Keratinocyte (primary cell): ENCODE measurements around the gene SLC43A1.
A peak's percentile ranks its signal among the peaks of the same experiment; 100 is the strongest.

Experiments used
- EZH2 ChIP-seq: IDR thresholded peaks from one replicate; pipeline ENCODE4 v1.6.1; 2012; ENCODE audit warnings: inconsistent platforms, mild to moderate bottlenecking, low read length, moderate library complexity
- TF ChIP-seq, protein P1 (sequence below), 3 experiments: IDR thresholded peaks in 1 of 3; conservative IDR thresholded peaks in 1 of 3; optimal IDR thresholded peaks in 1 of 3; 2 replicates in 2 of 3; 3 replicates in 1 of 3; pipeline versions ENCODE3 to v1.5.1; 2011; ENCODE audit warnings: low read length in 3 of 3, mild to moderate bottlenecking in 3 of 3, moderate library complexity in 2 of 3, control low read depth in 1 of 3, inconsistent platforms in 1 of 3; ENCODE audit not compliant: insufficient read depth in 2 of 3; ENCODE audit errors: extremely low read depth in 1 of 3

DNA sequence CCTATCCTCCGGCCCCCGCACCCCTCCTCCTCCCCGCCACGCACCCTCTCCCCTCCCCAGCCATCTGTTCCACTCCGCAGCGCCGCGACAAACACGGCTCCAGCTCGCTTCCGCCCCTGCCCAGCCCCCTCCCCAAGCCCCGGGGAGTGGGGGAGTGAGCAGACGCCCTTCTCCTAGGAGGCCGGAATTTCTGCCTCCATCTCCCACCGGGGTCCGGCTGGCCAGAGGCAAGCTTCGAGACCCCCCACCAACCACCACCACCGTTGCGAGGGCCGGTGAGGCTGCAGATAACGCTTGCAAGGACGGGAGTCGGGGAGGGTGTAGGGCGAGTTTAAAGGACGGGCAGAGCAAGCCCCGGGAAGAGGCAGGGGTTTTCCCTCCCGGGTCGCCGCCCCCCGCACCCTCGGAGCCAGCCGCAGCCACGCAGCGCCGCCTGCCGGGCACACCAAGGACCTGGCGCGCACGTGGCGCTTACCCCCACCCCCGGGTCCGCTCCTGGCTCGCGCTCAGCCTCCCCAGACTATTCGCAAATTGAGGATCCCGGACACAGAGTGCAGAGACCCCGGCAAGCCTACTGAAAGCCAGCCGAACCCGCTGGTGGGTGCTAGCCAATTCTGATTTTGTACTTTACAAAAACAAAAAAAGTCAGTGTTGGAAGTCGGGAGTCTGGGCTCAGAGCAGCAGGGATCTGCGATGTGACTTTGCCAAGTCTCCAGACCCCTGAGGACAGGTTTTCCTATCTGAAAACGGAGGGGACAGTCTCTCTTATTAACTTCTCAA lies 32.5 kb downstream of the SLC43A1 start:
- TF ChIP-seq, protein P1, sequence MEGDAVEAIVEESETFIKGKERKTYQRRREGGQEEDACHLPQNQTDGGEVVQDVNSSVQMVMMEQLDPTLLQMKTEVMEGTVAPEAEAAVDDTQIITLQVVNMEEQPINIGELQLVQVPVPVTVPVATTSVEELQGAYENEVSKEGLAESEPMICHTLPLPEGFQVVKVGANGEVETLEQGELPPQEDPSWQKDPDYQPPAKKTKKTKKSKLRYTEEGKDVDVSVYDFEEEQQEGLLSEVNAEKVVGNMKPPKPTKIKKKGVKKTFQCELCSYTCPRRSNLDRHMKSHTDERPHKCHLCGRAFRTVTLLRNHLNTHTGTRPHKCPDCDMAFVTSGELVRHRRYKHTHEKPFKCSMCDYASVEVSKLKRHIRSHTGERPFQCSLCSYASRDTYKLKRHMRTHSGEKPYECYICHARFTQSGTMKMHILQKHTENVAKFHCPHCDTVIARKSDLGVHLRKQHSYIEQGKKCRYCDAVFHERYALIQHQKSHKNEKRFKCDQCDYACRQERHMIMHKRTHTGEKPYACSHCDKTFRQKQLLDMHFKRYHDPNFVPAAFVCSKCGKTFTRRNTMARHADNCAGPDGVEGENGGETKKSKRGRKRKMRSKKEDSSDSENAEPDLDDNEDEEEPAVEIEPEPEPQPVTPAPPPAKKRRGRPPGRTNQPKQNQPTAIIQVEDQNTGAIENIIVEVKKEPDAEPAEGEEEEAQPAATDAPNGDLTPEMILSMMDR (optimal IDR thresholded peaks at IDR 0.05 in 1 of 3, IDR thresholded peaks at IDR 0.05 in 1 of 3, conservative IDR thresholded peaks at IDR 0.05 in 1 of 3; ENCODE audit: extremely low read depth in 1 of 3, insufficient read depth in 2 of 3, low read length in 3 of 3) = peak in 1 of 3 experiments; percentile 70
- no peak for TF ChIP-seq EZH2
